HEK293 (cell line): ENCODE measurements around the gene NFAT5.

Experiments
- BCL11B ChIP-seq: fragments of 450-650 bp; formaldehyde crosslinking; IDR thresholded peaks from 2 replicates; pipeline ENCODE4 v1.5.1; 2016; ENCODE audit warnings: low read depth, missing biosample characterization, missing genetic modification characterization
- SCRT2 ChIP-seq: fragments of 450-650 bp; formaldehyde crosslinking; IDR thresholded peaks from 2 replicates; pipeline ENCODE4 v1.5.1; 2016; ENCODE audit warnings: missing biosample characterization, missing genetic modification characterization
- TCF7L2 ChIP-seq: IDR thresholded peaks from 2 replicates; pipeline ENCODE4 v1.6.1; 2011; ENCODE audit warnings: low read depth, mild to moderate bottlenecking, inconsistent platforms, low read length, moderate library complexity, borderline replicate concordance
- ZBTB7A ChIP-seq: fragments of 450-650 bp; formaldehyde crosslinking; IDR thresholded peaks from 2 replicates; pipeline ENCODE4 v1.5.1; 2016; ENCODE audit warnings: low read depth, missing biosample characterization, missing genetic modification characterization
- ZFHX2 ChIP-seq: fragments of 450-650 bp; formaldehyde crosslinking; conservative IDR thresholded peaks from 2 replicates; pipeline ENCODE4 v1.5.1; 2016; ENCODE audit warnings: missing biosample characterization, missing genetic modification characterization
- ZIC2 ChIP-seq: fragments of 450-650 bp; formaldehyde crosslinking; IDR thresholded peaks from 2 replicates; pipeline ENCODE4 v1.5.1; 2016; ENCODE audit warnings: missing biosample characterization, missing genetic modification characterization
- ZNF132 ChIP-seq: fragments of 450-650 bp; formaldehyde crosslinking; IDR thresholded peaks from 2 replicates; pipeline ENCODE4 v1.5.1; 2017; ENCODE audit warnings: missing biosample characterization, missing genetic modification characterization, borderline replicate concordance
- ZNF155 ChIP-seq: fragments of 450-650 bp; formaldehyde crosslinking; IDR thresholded peaks from 2 replicates; pipeline ENCODE4 v1.5.1; 2016; ENCODE audit warnings: missing biosample characterization, missing genetic modification characterization
- ZNF174 ChIP-seq: fragments of 450-650 bp; formaldehyde crosslinking; IDR thresholded peaks from 2 replicates; pipeline ENCODE4 v1.5.0; 2017; ENCODE audit warnings: missing biosample characterization, mild to moderate bottlenecking, missing genetic modification characterization
- ZNF239 ChIP-seq: fragments of 450-650 bp; formaldehyde crosslinking; IDR thresholded peaks from 2 replicates; pipeline ENCODE4 v1.5.1; 2016; ENCODE audit warnings: missing biosample characterization, missing genetic modification characterization
- ZNF473 ChIP-seq: fragments of 450-650 bp; formaldehyde crosslinking; IDR thresholded peaks from 2 replicates; pipeline ENCODE4 v1.5.1; 2017; ENCODE audit warnings: missing biosample characterization, missing genetic modification characterization
- ZNF658 ChIP-seq: fragments of 450-650 bp; formaldehyde crosslinking; IDR thresholded peaks from 2 replicates; pipeline ENCODE4; 2016; ENCODE audit warnings: missing biosample characterization, missing genetic modification characterization
- ZNF670 ChIP-seq: fragments of 450-650 bp; formaldehyde crosslinking; IDR thresholded peaks from 2 replicates; pipeline ENCODE4 v1.5.1; 2016; ENCODE audit warnings: missing biosample characterization, missing genetic modification characterization, low read depth
- ZNF785 ChIP-seq: fragments of 450-650 bp; formaldehyde crosslinking; IDR thresholded peaks from 2 replicates; pipeline ENCODE4 v1.5.1; 2016; ENCODE audit warnings: missing biosample characterization, missing genetic modification characterization
- TF ChIP-seq, protein P1 (sequence below): fragments of 450-650 bp; formaldehyde crosslinking; IDR thresholded peaks from 2 replicates; pipeline ENCODE4 v1.5.1; 2016; ENCODE audit warnings: missing biosample characterization, missing genetic modification characterization
- TF ChIP-seq, protein P2 (sequence below): fragments of 450-650 bp; formaldehyde crosslinking; conservative IDR thresholded peaks from 2 replicates; pipeline ENCODE4 v1.5.1; 2016; ENCODE audit warnings: low read depth, missing biosample characterization, missing genetic modification characterization
- TF ChIP-seq, protein P3 (sequence below): fragments of 450-650 bp; formaldehyde crosslinking; IDR thresholded peaks from 2 replicates; pipeline ENCODE4 v1.5.1; 2016; ENCODE audit warnings: missing biosample characterization, missing genetic modification characterization
- TF ChIP-seq, protein P4 (sequence below): fragments of 450-650 bp; formaldehyde crosslinking; IDR thresholded peaks from 2 replicates; pipeline ENCODE4 v1.5.1; 2016; ENCODE audit warnings: missing biosample characterization, missing genetic modification characterization
- TF ChIP-seq, protein P5 (sequence below): fragments of 450-650 bp; formaldehyde crosslinking; IDR thresholded peaks from 2 replicates; pipeline ENCODE4 v1.5.1; 2016; ENCODE audit warnings: missing biosample characterization, missing genetic modification characterization
- TF ChIP-seq, protein P6 (sequence below): fragments of 450-650 bp; formaldehyde crosslinking; IDR thresholded peaks from 2 replicates; pipeline ENCODE4 v1.5.1; 2017; ENCODE audit warnings: missing biosample characterization, missing genetic modification characterization
- TF ChIP-seq, protein P7 (sequence below): fragments of 450-650 bp; formaldehyde crosslinking; IDR thresholded peaks from 2 replicates; pipeline ENCODE4 v1.5.1; 2017; ENCODE audit warnings: missing biosample characterization, missing genetic modification characterization

Gene NFAT5

DNA sequence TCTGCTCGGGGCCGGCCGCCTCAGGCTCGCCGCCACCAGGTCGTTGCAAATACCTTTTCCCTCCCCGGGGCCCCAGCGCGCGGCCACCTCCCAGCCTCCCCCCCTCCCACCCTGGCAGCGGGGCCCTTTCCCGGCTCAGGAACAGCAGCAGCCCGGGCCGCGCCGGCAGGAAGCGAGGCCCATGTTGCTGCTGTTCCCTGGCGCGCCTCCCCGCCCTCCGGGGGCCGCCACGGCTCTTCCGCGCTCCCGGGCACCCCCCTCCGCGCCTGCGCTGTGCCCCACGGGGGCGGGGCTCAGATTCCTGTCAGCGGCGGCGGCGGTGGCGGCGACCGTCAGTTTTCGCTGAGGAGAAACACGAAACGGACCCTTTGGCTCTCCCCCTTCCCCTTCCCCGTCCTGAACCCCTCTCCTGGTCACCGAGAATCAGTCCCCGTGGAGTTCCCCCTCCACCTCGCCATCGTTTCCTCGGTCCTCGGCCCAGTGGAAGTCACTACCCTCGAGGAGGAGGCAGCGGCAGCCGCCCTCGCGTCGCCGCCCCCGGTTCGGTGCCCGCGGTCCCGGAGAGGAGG lies at the start of gene NFAT5 (continued):
- TF ChIP-seq, protein P1, sequence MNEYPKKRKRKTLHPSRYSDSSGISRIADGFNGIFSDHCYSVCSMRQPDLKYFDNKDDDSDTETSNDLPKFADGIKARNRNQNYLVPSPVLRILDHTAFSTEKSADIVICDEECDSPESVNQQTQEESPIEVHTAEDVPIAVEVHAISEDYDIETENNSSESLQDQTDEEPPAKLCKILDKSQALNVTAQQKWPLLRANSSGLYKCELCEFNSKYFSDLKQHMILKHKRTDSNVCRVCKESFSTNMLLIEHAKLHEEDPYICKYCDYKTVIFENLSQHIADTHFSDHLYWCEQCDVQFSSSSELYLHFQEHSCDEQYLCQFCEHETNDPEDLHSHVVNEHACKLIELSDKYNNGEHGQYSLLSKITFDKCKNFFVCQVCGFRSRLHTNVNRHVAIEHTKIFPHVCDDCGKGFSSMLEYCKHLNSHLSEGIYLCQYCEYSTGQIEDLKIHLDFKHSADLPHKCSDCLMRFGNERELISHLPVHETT (tag by site-specific recombination): no peak
- TF ChIP-seq BCL11B (tag by site-specific recombination): no peak
- 0 out of 2 replicates have a peak, but pooled peaks have one; percentile 9 for TF ChIP-seq ZNF785 (tag by site-specific recombination)
- TF ChIP-seq, protein P2, sequence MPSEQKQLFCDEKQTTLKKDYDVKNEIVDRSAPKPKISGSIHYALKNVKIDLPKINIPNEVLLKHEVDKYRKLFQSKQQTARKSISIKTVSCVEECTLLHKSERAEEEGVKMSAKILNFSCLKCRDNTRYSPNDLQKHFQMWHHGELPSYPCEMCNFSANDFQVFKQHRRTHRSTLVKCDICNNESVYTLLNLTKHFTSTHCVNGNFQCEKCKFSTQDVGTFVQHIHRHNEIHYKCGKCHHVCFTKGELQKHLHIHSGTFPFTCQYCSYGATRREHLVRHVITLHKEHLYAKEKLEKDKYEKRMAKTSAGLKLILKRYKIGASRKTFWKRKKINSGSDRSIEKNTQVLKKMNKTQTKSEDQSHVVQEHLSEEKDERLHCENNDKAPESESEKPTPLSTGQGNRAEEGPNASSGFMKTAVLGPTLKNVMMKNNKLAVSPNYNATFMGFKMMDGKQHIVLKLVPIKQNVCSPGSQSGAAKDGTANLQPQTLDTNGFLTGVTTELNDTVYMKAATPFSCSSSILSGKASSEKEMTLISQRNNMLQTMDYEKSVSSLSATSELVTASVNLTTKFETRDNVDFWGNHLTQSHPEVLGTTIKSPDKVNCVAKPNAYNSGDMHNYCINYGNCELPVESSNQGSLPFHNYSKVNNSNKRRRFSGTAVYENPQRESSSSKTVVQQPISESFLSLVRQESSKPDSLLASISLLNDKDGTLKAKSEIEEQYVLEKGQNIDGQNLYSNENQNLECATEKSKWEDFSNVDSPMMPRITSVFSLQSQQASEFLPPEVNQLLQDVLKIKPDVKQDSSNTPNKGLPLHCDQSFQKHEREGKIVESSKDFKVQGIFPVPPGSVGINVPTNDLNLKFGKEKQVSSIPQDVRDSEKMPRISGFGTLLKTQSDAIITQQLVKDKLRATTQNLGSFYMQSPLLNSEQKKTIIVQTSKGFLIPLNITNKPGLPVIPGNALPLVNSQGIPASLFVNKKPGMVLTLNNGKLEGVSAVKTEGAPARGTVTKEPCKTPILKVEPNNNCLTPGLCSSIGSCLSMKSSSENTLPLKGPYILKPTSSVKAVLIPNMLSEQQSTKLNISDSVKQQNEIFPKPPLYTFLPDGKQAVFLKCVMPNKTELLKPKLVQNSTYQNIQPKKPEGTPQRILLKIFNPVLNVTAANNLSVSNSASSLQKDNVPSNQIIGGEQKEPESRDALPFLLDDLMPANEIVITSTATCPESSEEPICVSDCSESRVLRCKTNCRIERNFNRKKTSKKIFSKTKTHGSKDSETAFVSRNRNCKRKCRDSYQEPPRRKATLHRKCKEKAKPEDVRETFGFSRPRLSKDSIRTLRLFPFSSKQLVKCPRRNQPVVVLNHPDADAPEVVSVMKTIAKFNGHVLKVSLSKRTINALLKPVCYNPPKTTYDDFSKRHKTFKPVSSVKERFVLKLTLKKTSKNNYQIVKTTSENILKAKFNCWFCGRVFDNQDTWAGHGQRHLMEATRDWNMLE (tag by site-specific recombination): no peak
- TF ChIP-seq ZBTB7A (tag by site-specific recombination): no peak; the same call in 1 of the 2 replicates
- no peak for TF ChIP-seq ZNF132 (tag by site-specific recombination)
- no peak for TF ChIP-seq ZIC2 (tag by site-specific recombination)
- TF ChIP-seq ZNF670 (tag by site-specific recombination): no peak
- TF ChIP-seq ZNF239 (tag by site-specific recombination): no peak
- no peak for TF ChIP-seq TCF7L2
- TF ChIP-seq, protein P3, sequence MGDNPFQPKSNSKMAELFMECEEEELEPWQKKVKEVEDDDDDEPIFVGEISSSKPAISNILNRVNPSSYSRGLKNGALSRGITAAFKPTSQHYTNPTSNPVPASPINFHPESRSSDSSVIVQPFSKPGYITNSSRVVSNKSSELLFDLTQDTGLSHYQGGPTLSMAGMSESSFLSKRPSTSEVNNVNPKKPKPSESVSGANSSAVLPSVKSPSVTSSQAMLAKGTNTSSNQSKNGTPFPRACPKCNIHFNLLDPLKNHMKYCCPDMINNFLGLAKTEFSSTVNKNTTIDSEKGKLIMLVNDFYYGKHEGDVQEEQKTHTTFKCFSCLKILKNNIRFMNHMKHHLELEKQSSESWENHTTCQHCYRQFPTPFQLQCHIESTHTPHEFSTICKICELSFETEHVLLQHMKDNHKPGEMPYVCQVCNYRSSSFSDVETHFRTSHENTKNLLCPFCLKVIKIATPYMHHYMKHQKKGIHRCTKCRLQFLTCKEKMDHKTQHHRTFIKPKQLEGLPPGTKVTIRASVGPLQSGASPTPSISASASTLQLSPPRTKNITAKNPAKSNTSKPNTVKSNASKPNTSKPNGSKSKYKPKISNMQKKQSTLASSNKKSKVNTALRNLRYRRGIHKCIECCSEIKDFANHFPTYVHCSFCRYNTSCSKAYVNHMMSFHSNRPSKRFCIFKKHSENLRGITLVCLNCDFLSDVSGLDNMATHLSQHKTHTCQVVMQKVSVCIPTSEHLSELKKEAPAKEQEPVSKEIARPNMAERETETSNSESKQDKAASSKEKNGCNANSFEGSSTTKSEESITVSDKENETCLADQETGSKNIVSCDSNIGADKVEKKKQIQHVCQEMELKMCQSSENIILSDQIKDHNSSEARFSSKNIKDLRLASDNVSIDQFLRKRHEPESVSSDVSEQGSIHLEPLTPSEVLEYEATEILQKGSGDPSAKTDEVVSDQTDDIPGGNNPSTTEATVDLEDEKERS (tag by site-specific recombination): no peak
- TF ChIP-seq, protein P4, sequence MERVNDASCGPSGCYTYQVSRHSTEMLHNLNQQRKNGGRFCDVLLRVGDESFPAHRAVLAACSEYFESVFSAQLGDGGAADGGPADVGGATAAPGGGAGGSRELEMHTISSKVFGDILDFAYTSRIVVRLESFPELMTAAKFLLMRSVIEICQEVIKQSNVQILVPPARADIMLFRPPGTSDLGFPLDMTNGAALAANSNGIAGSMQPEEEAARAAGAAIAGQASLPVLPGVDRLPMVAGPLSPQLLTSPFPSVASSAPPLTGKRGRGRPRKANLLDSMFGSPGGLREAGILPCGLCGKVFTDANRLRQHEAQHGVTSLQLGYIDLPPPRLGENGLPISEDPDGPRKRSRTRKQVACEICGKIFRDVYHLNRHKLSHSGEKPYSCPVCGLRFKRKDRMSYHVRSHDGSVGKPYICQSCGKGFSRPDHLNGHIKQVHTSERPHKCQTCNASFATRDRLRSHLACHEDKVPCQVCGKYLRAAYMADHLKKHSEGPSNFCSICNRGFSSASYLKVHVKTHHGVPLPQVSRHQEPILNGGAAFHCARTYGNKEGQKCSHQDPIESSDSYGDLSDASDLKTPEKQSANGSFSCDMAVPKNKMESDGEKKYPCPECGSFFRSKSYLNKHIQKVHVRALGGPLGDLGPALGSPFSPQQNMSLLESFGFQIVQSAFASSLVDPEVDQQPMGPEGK (tag by site-specific recombination): peak; percentile 94
- TF ChIP-seq, protein P5, sequence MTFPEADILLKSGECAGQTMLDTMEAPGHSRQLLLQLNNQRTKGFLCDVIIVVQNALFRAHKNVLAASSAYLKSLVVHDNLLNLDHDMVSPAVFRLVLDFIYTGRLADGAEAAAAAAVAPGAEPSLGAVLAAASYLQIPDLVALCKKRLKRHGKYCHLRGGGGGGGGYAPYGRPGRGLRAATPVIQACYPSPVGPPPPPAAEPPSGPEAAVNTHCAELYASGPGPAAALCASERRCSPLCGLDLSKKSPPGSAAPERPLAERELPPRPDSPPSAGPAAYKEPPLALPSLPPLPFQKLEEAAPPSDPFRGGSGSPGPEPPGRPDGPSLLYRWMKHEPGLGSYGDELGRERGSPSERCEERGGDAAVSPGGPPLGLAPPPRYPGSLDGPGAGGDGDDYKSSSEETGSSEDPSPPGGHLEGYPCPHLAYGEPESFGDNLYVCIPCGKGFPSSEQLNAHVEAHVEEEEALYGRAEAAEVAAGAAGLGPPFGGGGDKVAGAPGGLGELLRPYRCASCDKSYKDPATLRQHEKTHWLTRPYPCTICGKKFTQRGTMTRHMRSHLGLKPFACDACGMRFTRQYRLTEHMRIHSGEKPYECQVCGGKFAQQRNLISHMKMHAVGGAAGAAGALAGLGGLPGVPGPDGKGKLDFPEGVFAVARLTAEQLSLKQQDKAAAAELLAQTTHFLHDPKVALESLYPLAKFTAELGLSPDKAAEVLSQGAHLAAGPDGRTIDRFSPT (tag by site-specific recombination): 0 out of 2 replicates have a peak, but pooled peaks have one; percentile 20
- no peak for TF ChIP-seq ZNF174
- no peak for TF ChIP-seq ZNF473 (tag by site-specific recombination)
- TF ChIP-seq, protein P6, sequence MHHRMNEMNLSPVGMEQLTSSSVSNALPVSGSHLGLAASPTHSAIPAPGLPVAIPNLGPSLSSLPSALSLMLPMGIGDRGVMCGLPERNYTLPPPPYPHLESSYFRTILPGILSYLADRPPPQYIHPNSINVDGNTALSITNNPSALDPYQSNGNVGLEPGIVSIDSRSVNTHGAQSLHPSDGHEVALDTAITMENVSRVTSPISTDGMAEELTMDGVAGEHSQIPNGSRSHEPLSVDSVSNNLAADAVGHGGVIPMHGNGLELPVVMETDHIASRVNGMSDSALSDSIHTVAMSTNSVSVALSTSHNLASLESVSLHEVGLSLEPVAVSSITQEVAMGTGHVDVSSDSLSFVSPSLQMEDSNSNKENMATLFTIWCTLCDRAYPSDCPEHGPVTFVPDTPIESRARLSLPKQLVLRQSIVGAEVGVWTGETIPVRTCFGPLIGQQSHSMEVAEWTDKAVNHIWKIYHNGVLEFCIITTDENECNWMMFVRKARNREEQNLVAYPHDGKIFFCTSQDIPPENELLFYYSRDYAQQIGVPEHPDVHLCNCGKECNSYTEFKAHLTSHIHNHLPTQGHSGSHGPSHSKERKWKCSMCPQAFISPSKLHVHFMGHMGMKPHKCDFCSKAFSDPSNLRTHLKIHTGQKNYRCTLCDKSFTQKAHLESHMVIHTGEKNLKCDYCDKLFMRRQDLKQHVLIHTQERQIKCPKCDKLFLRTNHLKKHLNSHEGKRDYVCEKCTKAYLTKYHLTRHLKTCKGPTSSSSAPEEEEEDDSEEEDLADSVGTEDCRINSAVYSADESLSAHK (tag by site-specific recombination): peak; percentile 93
- peak; percentile 54; the same call in 1 of the 2 replicates for TF ChIP-seq ZFHX2 (tag by site-specific recombination)
- no peak for TF ChIP-seq ZNF658
- TF ChIP-seq, protein P7, sequence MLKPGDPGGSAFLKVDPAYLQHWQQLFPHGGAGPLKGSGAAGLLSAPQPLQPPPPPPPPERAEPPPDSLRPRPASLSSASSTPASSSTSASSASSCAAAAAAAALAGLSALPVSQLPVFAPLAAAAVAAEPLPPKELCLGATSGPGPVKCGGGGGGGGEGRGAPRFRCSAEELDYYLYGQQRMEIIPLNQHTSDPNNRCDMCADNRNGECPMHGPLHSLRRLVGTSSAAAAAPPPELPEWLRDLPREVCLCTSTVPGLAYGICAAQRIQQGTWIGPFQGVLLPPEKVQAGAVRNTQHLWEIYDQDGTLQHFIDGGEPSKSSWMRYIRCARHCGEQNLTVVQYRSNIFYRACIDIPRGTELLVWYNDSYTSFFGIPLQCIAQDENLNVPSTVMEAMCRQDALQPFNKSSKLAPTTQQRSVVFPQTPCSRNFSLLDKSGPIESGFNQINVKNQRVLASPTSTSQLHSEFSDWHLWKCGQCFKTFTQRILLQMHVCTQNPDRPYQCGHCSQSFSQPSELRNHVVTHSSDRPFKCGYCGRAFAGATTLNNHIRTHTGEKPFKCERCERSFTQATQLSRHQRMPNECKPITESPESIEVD (tag by site-specific recombination): no peak
- no peak for TF ChIP-seq ZNF155 (tag by site-specific recombination)
- TF ChIP-seq SCRT2 (tag by site-specific recombination): no peak
